Subcutaneous adipose tissue (tissue), 4 donors: ENCODE results near the gene MYB. TPM values are rescaled to one million over a fixed set of nuclear protein-coding genes. Genes with fewer than 3 reads are reported as not detected.

Experiments used
- CTCF ChIP-seq: fragments of 450-650 bp; IDR thresholded peaks from one replicate; pipeline ENCODE4 v1.5.1; 2016; ENCODE audit warnings: low read depth, mild to moderate bottlenecking, control low read depth, antibody characterized with exemption, moderate library complexity
- total RNA-seq, 4 donors: library from RNA; depleted of rRNA; stranded (reverse); fragments of >200 nt; gene quantifications; one replicate each; pipeline ENCODE4 v1.1.0, GENCODE V29; 2016

Gene MYB
- total RNA-seq: 1 to 10 TPM in 1 of 4 donors, under 1 TPM in 2, not detected in 1; 0.33 to 2.2 (median 0.68) TPM

GRCh38 chr6:135180542-135181332 is at the start of gene MYB:
Gene MYB (plus strand): TSS chr6:135181308. CDS start chr6:135181514, 206 bp downstream.
- no peak for TF ChIP-seq CTCF

GRCh38 chr6:135132776-135133175 is 48.3 kb upstream of the MYB start:
- no peak for TF ChIP-seq CTCF

GRCh38 chr6:135135835-135136234 is 45.3 kb upstream of the MYB start:
- TF ChIP-seq CTCF: no peak

- TF ChIP-seq CTCF: no peak
These were observed 43.3 kb upstream of the MYB start for GRCh38 chr6:135137826-135138225.

GRCh38 chr6:135141182-135141581 is 39.9 kb upstream of the MYB start:
- TF ChIP-seq CTCF: no peak

GRCh38 chr6:135141728-135142127 is 39.4 kb upstream of the MYB start:
- TF ChIP-seq CTCF: no peak

- no peak for TF ChIP-seq CTCF
These were observed 36.4 kb upstream of the MYB start for GRCh38 chr6:135144673-135145062.
